VCaP (cell line): Measurements from ENCODE around the gene ODC1.

Experiments
- H3K27ac ChIP-seq: fragments of 450-650 bp; 2 replicates; pipeline ENCODE4 v1.5.1; 2017
- CTCF ChIP-seq: fragments of 450-650 bp; conservative IDR thresholded peaks from 2 replicates; pipeline ENCODE4 v1.5.1; 2017; ENCODE audit warnings: mild to moderate bottlenecking, moderate library complexity

The ODC1 gene

GRCh38 chr2:10441948-10442347 is 6.2 kb downstream of the ODC1 start:
- TF ChIP-seq CTCF: no peak
- H3K27ac ChIP-seq: no peak overlapping the region

GRCh38 chr2:10440736-10441135 is 7.4 kb downstream of the ODC1 start:
- H3K27ac ChIP-seq: no peak overlapping the region
- TF ChIP-seq CTCF: no peak

GRCh38 chr2:10439971-10440370 is 8.2 kb downstream of the ODC1 start:
- no peak for TF ChIP-seq CTCF
- H3K27ac ChIP-seq: no peak overlapping the region

GRCh38 chr2:10439185-10439879 is 8.8 kb downstream of the ODC1 start:
- H3K27ac ChIP-seq: no peak overlapping the region
- no peak for TF ChIP-seq CTCF

GRCh38 chr2:10438688-10439087 is 9.4 kb downstream of the ODC1 start:
- no peak for TF ChIP-seq CTCF
- no peak overlapping the region for H3K27ac ChIP-seq

GRCh38 chr2:10437806-10438205 is 10.3 kb downstream of the ODC1 start:
- no peak for TF ChIP-seq CTCF

GRCh38 chr2:10436583-10437110 is 11.5 kb downstream of the ODC1 start:
- H3K27ac ChIP-seq: no peak overlapping the region
- no peak for TF ChIP-seq CTCF

More at GRCh38 chr2:10437806-10438205, 10.3 kb downstream of the ODC1 start:
- no peak overlapping the region for H3K27ac ChIP-seq
